Neural progenitor cell (in vitro differentiated cells): Measurements from ENCODE around the gene GABBR2. TPM values are rescaled to one million over a fixed set of nuclear protein-coding genes. Genes with fewer than 3 reads are reported as not detected.
A peak's percentile ranks its signal among the peaks of the same experiment; 100 is the strongest.

Experiments used
- DNase-seq: peaks from one replicate; pipeline ENCODE4 v3.0.0-alpha.2; 2016; ENCODE audit warnings: low spot score
- H2AFZ ChIP-seq: fragments of 200-600 bp; sonication (generic); replicated peaks from 2 replicates; pipeline ENCODE4 v1.6.1; 2016; ENCODE audit warnings: antibody characterized with exemption
- H3F3A ChIP-seq: fragments of 200-600 bp; sonication (generic); 2 replicates; pipeline ENCODE4 v1.6.1; 2016; ENCODE audit warnings: antibody characterized with exemption, low read depth
- H3K27ac ChIP-seq: fragments of 200-600 bp; sonication (generic); 2 replicates; pipeline ENCODE4 v1.5.1; 2016; ENCODE audit warnings: mild to moderate bottlenecking
- H3K27me3 ChIP-seq: fragments of 200-600 bp; sonication (generic); 2 replicates; pipeline ENCODE4 v1.6.1; 2016; ENCODE audit warnings: mild to moderate bottlenecking, moderate library complexity
- H3K36me3 ChIP-seq: fragments of 200-600 bp; sonication (generic); 2 replicates; pipeline ENCODE4 v1.5.1; 2016
- H3K4me1 ChIP-seq: fragments of 200-600 bp; sonication (generic); 2 replicates; pipeline ENCODE4 v1.6.1; 2016; ENCODE audit warnings: mixed run types
- H3K4me2 ChIP-seq: fragments of 200-600 bp; sonication (generic); 2 replicates; pipeline ENCODE4 v1.6.1; 2016
- H3K4me3 ChIP-seq: fragments of 200-600 bp; sonication (generic); 2 replicates; pipeline ENCODE4 v1.5.1; 2016
- H3K79me2 ChIP-seq: fragments of 200-600 bp; sonication (generic); 2 replicates; pipeline ENCODE4 v1.6.1; 2016; ENCODE audit warnings: low read depth
- H3K9ac ChIP-seq: fragments of 200-600 bp; sonication (generic); 2 replicates; pipeline ENCODE4 v1.6.1; 2016
- H3K9me3 ChIP-seq: fragments of 200-600 bp; sonication (generic); 2 replicates; pipeline ENCODE4 v1.5.1; 2016; ENCODE audit warnings: low read depth
- H4K20me1 ChIP-seq: fragments of 200-600 bp; sonication (generic); 2 replicates; pipeline ENCODE4 v1.6.1; 2016; ENCODE audit warnings: low read depth
- H3K27ac Mint-ChIP-seq: 3 replicates; pipeline ENCODE4 v1.8.0; 2021; ENCODE audit warnings: mixed read lengths
- H3K27me3 Mint-ChIP-seq: 2 replicates; pipeline ENCODE4 v1.8.0; 2022; ENCODE audit warnings: low read depth, mild to moderate bottlenecking, inconsistent platforms, moderate library complexity, mixed read lengths; ENCODE audit not compliant: insufficient read depth
- H3K36me3 Mint-ChIP-seq: 3 replicates; pipeline ENCODE4 v1.8.0; 2021; ENCODE audit warnings: mixed read lengths
- H3K4me1 Mint-ChIP-seq: 3 replicates; pipeline ENCODE4 v1.8.0; 2021; ENCODE audit warnings: mixed read lengths
- H3K4me3 Mint-ChIP-seq: 3 replicates; pipeline ENCODE4 v1.8.0; 2021; ENCODE audit warnings: mild to moderate bottlenecking, moderate library complexity, mixed read lengths
- H3K9me3 Mint-ChIP-seq: 3 replicates; pipeline ENCODE4 v1.8.0; 2020; ENCODE audit warnings: mixed read lengths
- EZH2 ChIP-seq: fragments of 200-600 bp; sonication (generic); IDR thresholded peaks from 2 replicates; pipeline ENCODE4 v1.6.1; 2017; ENCODE audit warnings: antibody characterized with exemption, mild to moderate bottlenecking, moderate library complexity
- EZH2phosphoT487 ChIP-seq: fragments of 200-600 bp; sonication (generic); IDR thresholded peaks from 2 replicates; pipeline ENCODE4 v1.6.1; 2017; ENCODE audit warnings: antibody characterized with exemption
- total RNA-seq: library from RNA; depleted of rRNA; stranded (reverse); fragments of >200 nt; gene quantifications from 2 replicates; pipeline ENCODE4 v1.2.3, GENCODE V29; 2015; ENCODE audit warnings: low replicate concordance
- TF ChIP-seq, protein P1 (sequence below): fragments of 200-600 bp; sonication (generic); IDR thresholded peaks from 2 replicates; pipeline ENCODE4 v1.5.1; 2017; ENCODE audit warnings: antibody characterized with exemption, mild to moderate bottlenecking

The GABBR2 gene
- total RNA-seq, 1 donor from 2014 or later = not detected

- Histone ChIP-seq H3K79me2 (no peaks in the 10 kb centered on the region), H4K20me1 (no peaks in the 10 kb centered on the region), H3K27me3 (no peaks in the 10 kb centered on the region), H3K36me3 (no peaks in the 10 kb centered on the region), H3K4me3 (no peak overlapping the region), H3K4me1 (no peaks in the 10 kb centered on the region), H3K27ac (no peak overlapping the region), H3K9me3 (no peaks in the 10 kb centered on the region), H3K9ac (no peak overlapping the region), H3F3A (no peaks in the 10 kb centered on the region), H2AFZ (no peak overlapping the region), H3K4me2 (no peak overlapping the region)
- H3K9me3 Mint-ChIP-seq = no peaks in the 10 kb centered on the region
- H3K4me3 Mint-ChIP-seq = no peak overlapping the region
- H3K27ac Mint-ChIP-seq = peak overlapping the region; percentile 60
- peaks cover 39% of the 10 kb centered on the region for H3K4me1 Mint-ChIP-seq
- peaks cover 10% of the 10 kb centered on the region for H3K27me3 Mint-ChIP-seq
- no peak for DNase-seq
- H3K36me3 Mint-ChIP-seq = no peaks in the 10 kb centered on the region
- TF ChIP-seq, protein P1, sequence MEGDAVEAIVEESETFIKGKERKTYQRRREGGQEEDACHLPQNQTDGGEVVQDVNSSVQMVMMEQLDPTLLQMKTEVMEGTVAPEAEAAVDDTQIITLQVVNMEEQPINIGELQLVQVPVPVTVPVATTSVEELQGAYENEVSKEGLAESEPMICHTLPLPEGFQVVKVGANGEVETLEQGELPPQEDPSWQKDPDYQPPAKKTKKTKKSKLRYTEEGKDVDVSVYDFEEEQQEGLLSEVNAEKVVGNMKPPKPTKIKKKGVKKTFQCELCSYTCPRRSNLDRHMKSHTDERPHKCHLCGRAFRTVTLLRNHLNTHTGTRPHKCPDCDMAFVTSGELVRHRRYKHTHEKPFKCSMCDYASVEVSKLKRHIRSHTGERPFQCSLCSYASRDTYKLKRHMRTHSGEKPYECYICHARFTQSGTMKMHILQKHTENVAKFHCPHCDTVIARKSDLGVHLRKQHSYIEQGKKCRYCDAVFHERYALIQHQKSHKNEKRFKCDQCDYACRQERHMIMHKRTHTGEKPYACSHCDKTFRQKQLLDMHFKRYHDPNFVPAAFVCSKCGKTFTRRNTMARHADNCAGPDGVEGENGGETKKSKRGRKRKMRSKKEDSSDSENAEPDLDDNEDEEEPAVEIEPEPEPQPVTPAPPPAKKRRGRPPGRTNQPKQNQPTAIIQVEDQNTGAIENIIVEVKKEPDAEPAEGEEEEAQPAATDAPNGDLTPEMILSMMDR = no peak
- TF ChIP-seq EZH2 (no peak), EZH2phosphoT487 (no peak)
These were observed 418.3 kb downstream of the GABBR2 start for GRCh38 chr9:98290411-98290810.

DNA sequence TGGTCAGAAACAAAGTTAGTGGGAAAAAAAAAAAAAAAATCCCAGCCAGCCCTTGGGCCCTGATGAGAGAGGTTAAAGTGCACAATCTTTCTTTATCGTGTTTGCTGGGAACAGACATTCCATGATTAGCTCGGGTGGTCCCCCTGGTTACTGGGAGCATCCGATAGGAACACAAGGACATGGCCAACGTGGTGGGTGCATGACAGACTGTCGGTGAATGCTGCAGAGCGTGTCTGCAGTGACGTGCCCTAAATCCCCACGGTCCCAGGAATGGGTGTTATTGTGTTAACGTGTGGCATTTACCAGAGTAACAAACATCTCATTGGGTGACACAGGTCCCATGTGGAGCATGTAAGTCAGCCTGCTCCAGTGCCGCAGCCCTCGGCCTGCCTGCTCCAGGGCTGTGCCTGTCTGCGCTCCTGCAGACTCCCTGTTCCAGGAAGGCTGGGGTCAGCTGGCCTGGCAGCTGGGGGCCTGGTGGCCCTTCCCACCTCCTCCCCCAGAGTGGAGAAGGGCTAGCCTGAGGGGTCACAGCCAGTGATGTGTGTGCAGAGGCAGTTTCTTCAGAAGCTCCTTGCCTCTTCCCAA is 419.0 kb downstream of the GABBR2 start:
- DNase-seq = no peak
- no peak overlapping the region for H3K27ac ChIP-seq
- H3K27ac Mint-ChIP-seq = peak overlapping the region; percentile 93

GRCh38 chr9:98288881-98289280 is 419.9 kb downstream of the GABBR2 start:
- no peak for TF ChIP-seq EZH2phosphoT487
- TF ChIP-seq, protein P1 = no peak
- TF ChIP-seq EZH2 = no peak
- Mint-ChIP-seq H3K27me3 (peaks cover 9% of the 10 kb centered on the region), H3K4me1 (peaks cover 39% of the 10 kb centered on the region), H3K36me3 (no peaks in the 10 kb centered on the region), H3K4me3 (peak overlapping the region; percentile 39), H3K27ac (peak overlapping the region; percentile 93), H3K9me3 (no peaks in the 10 kb centered on the region)
- H3K4me1 ChIP-seq = no peaks in the 10 kb centered on the region
- H3K27me3 ChIP-seq = no peaks in the 10 kb centered on the region
- no peaks in the 10 kb centered on the region for H4K20me1 ChIP-seq
- H3K4me3 ChIP-seq = no peak overlapping the region
- no peak overlapping the region for H3K4me2 ChIP-seq
- no peaks in the 10 kb centered on the region for H3F3A ChIP-seq
- H3K36me3 ChIP-seq = no peaks in the 10 kb centered on the region
- H3K27ac ChIP-seq = no peak overlapping the region
- no peak for DNase-seq
- no peak overlapping the region for H2AFZ ChIP-seq
- no peaks in the 10 kb centered on the region for H3K79me2 ChIP-seq
- H3K9me3 ChIP-seq = no peaks in the 10 kb centered on the region
- H3K9ac ChIP-seq = no peak overlapping the region

More for the DNA sequence above, 419.0 kb downstream of the GABBR2 start:
- Histone ChIP-seq H3F3A (no peaks in the 10 kb centered on the region), H3K9me3 (no peaks in the 10 kb centered on the region), H3K36me3 (no peaks in the 10 kb centered on the region), H3K4me3 (no peak overlapping the region), H3K4me2 (no peak overlapping the region), H3K4me1 (no peaks in the 10 kb centered on the region), H3K9ac (no peak overlapping the region), H3K79me2 (no peaks in the 10 kb centered on the region), H4K20me1 (no peaks in the 10 kb centered on the region), H2AFZ (no peak overlapping the region), H3K27me3 (no peaks in the 10 kb centered on the region)
- Mint-ChIP-seq H3K4me3 (peak overlapping the region; percentile 39), H3K27me3 (peaks cover 10% of the 10 kb centered on the region), H3K4me1 (peaks cover 39% of the 10 kb centered on the region), H3K9me3 (no peaks in the 10 kb centered on the region), H3K36me3 (no peaks in the 10 kb centered on the region)
- TF ChIP-seq, protein P1 = no peak
- TF ChIP-seq EZH2phosphoT487 (no peak), EZH2 (no peak)
